Measurements from ENCODE around the gene APOA4.
A peak's percentile ranks its signal among the peaks of the same experiment; 100 is the strongest.

Gene APOA4

DNA sequence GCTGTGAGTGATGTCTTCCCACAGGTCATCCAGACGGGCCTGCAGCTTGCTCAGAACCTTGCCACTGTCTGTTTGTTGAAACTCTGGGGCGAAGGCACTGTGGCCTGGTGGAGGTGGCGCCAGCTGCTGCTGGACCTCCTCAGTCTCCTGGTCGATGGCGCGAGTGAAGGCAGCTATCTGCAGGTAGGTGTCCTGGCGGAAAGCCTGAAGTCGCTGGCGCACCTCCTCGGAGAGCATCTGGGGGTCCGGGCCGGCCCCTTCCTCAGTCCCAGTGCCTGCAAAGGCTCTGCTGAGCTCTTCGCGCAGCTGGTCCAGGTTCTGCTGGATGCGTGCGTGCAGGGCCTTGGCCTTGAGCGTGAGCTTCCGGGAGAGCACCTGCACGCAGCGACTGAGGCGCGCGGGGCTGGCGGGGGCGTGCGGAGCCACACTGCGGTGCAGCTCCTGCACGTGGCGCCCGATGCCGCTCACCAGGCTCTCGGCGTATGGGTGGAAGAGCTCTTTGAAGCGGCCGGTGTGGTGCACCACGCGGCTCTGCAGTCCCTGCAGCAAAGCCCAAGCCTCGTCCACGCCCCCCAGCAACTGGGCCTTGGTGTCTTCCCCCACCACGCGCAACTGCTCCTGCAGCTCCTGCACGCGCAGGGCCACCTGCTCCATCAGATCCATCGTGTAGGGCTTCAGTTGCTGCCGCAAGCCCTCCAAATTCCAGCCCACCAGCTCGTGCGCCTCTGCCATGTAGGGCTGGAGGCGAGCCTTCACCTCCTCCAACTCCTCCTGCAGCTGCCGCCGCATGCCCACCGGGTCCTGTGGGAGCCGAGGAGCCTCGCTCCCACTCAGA, 32.7 kb downstream of the APOA4 start:
- TF ChIP-seq CTCF (conservative IDR thresholded peaks at IDR 0.05) = no peak
- H3K27ac ChIP-seq = no peak overlapping the region

- no peak for TF ChIP-seq CTCF (conservative IDR thresholded peaks at IDR 0.05)
- H3K27ac ChIP-seq = no peak overlapping the region
Measured at GRCh38 chr11:116788975-116789374, 34.1 kb downstream of the APOA4 start.

DNA sequence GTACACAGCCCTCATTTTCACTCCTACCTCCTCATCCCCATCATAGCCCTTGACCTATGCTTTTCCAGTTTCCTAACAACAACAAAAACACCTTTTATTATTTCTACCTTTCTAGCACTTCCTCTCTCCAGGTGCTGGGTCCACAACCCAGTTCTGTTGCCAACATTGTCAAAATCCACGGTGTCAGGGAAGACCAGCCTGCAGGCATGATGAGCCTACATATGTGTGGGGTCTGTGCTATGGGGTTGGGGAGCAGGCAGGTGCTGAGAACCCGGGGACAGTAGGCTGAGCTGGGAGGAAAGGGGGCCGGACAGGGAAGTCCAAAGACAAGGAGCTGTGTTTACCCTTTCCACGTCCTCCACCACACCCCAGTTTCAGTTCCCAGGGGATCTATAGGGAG, 34.6 kb downstream of the APOA4 start:
- no peak for TF ChIP-seq CTCF (conservative IDR thresholded peaks at IDR 0.05)
- H3K27ac ChIP-seq = peak overlapping the region; percentile 76

GRCh38 chr11:116787786-116788486, 35.2 kb downstream of the APOA4 start, which contains the start of gene ZPR1:
ZPR1 (minus strand) TSS chr11:116788023; CDS start chr11:116787990, 33 bp downstream.
- peak within 1 kb of the TSS; percentile 76 for H3K27ac ChIP-seq
- TF ChIP-seq CTCF (conservative IDR thresholded peaks at IDR 0.05) = no peak

GRCh38 chr11:116787436-116787785, 35.7 kb downstream of the APOA4 start:
- peak overlapping the region; percentile 76 for H3K27ac ChIP-seq
- TF ChIP-seq CTCF (conservative IDR thresholded peaks at IDR 0.05) = no peak

- peak overlapping the region; percentile 76; the same call in 1 of the 2 replicates for H3K27ac ChIP-seq
- no peak for TF ChIP-seq CTCF (conservative IDR thresholded peaks at IDR 0.05)
Measured at GRCh38 chr11:116786966-116787365, 36.1 kb downstream of the APOA4 start.

DNA sequence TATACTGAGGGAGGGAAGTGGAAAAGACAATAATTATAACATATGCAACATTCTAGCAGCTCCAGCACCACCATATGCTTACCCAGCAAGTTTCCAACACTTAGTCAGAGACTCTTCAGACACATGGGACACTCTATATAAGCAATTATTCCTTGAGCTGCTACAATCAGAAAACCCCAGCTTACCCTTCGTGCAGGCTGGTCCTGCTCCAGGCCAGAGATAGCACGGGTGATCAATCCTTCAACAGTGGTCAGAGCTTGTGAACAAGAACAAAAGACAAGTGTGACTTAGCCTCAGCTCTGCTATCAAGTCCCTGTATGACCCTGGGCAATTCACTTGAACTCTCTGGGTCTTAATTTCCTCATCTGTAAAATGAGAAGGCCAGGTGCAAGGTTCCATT, 36.8 kb downstream of the APOA4 start:
- TF ChIP-seq CTCF (conservative IDR thresholded peaks at IDR 0.05) = no peak
- H3K27ac ChIP-seq = no peak overlapping the region
